Spleen (tissue), 11 donors: Measurements from ENCODE around the gene KDM2B. TPM values are rescaled to one million over a fixed set of nuclear protein-coding genes. Genes with fewer than 3 reads are reported as not detected.

Experiments
- DNase-seq: peaks from one replicate; pipeline ENCODE4 v3.0.0-alpha.2; 2020
- H3K27ac ChIP-seq, 8 donors: fragments of 200-600 bp; sonication (generic) in 7 of 8; 1 replicate in 4 of 8; 2 replicates in 4 of 8; pipeline versions ENCODE4 v1.5.0 to v1.8.0; 2016 to 2021; ENCODE audit warnings: inconsistent platforms in 4 of 8, mild to moderate bottlenecking in 4 of 8, moderate library complexity in 1 of 8
- H3K27me3 ChIP-seq, 7 donors: fragments of 200-600 bp; sonication (generic) in 6 of 7; replicated peaks in 1 of 7; 1 replicate in 4 of 7; 2 replicates in 3 of 7; pipeline versions ENCODE4 v1.5.0 to v1.8.0; 2016 to 2021; ENCODE audit warnings: inconsistent platforms in 3 of 7, mild to moderate bottlenecking in 1 of 7
- H3K36me3 ChIP-seq, 6 donors: fragments of 200-600 bp; sonication (generic) in 5 of 6; 1 replicate in 4 of 6; 2 replicates in 2 of 6; pipeline versions ENCODE4 v1.5.0 to v1.8.0; 2016 to 2021; ENCODE audit warnings: inconsistent platforms in 2 of 6
- H3K4me1 ChIP-seq, 6 donors: fragments of 200-600 bp; sonication (generic) in 5 of 6; 1 replicate in 3 of 6; 2 replicates in 3 of 6; pipeline versions ENCODE4 v1.5.0 to v1.8.0; 2016 to 2021; ENCODE audit warnings: inconsistent platforms in 3 of 6
- H3K4me3 ChIP-seq, 8 donors: fragments of 200-600 bp; sonication (generic) in 7 of 8; 1 replicate in 4 of 8; 2 replicates in 4 of 8; pipeline versions ENCODE4 v1.5.0 to v1.8.0; 2016 to 2021; ENCODE audit warnings: inconsistent platforms in 4 of 8, mild to moderate bottlenecking in 4 of 8, moderate library complexity in 2 of 8
- H3K9me3 ChIP-seq, 8 donors: fragments of 200-600 bp; sonication (generic) in 7 of 8; 1 replicate in 4 of 8; 2 replicates in 4 of 8; pipeline versions ENCODE4 v1.5.0 to v1.8.0; 2016 to 2021; ENCODE audit warnings: inconsistent platforms in 4 of 8
- CTCF ChIP-seq, 11 experiments: fragments of 200-600 bp in 7 of 11; fragments of 450-650 bp in 4 of 11; sonication (generic) in 4 of 11; IDR thresholded peaks in 8 of 11; conservative IDR thresholded peaks in 3 of 11; 1 replicate in 7 of 11; 2 replicates in 4 of 11; pipeline versions ENCODE4 v1.4.0 to v1.8.0; 2016 to 2021; ENCODE audit warnings: antibody characterized with exemption in 11 of 11, inconsistent platforms in 4 of 11, mild to moderate bottlenecking in 1 of 11
- POLR2A ChIP-seq, 3 donors: fragments of 450-650 bp; IDR thresholded peaks; one replicate each; pipeline ENCODE4 v1.5.1; 2017; ENCODE audit warnings: antibody characterized with exemption in 3 of 3, mild to moderate bottlenecking in 1 of 3
- POLR2AphosphoS5 ChIP-seq, 3 donors: sonication (generic); formaldehyde crosslinking; IDR thresholded peaks; one replicate each; pipeline ENCODE4 v1.5.1; 2017; ENCODE audit warnings: antibody characterized with exemption in 3 of 3
- WGBS, 5 donors: extraction: QIAGEN DNeasy Blood & Tissue Kit in 3 of 5; methylation state at CpG; one replicate each; pipeline versions ENCODE4 v1.1.5 to v1.1.7; 2013 to 2018; 5-methylcytosine and 5-hydroxymethylcytosine counted together
- intact Hi-C: fragments of 100-400 bp; cut with DNase I; formaldehyde crosslinking; loops from one replicate; pipeline ENCODE4 v1.15.0; 2023; ENCODE audit warnings: low total_unique reads
- polyA plus RNA-seq, 3 donors: library from polyadenylated mRNA; stranded (reverse); fragments of 200-250 nt; gene quantifications; one replicate each; pipeline ENCODE4 v1.2.1, GENCODE V29; 2013
- total RNA-seq, 7 donors: library from RNA; depleted of rRNA in 3 of 7; stranded (reverse); fragments of >200 nt in 3 of 7; fragmentation: NEBNext Ultra II Directional in 4 of 7; extraction: Animal tissue kit (Norgen Biotek cat#: 25700) in 4 of 7; gene quantifications; one replicate each; pipeline versions ENCODE4 v1.1.0 to v1.2.1, GENCODE V29; 2016 to 2021
- donor health status: healthy with polysubstance abuse.
- donor health status: DM: no; HTN: no; CAD: no; lungs with moderate emphysema.
- donor health status: DM: no; HTN: no; CAD: no.
- donor health status: Bipolar disorder and iron deficiency.
- donor health status: healthy.
- donor health status: DM: no; HTN: no; CAD: no.
- donor health status: DM: yes; HTN: yes; CAD: no.

KDM2B gene
- total and polyA plus RNA-seq, 10 donors: 20.8 to 56.2 (median 40.1) TPM

- WGBS, 5 donors: 92 to 97% (median 95%) methylated on average over 6 of the region's 6 CpGs
- TF ChIP-seq POLR2A (IDR thresholded peaks at IDR 0.05): no peak
- TF ChIP-seq CTCF (IDR thresholded peaks at IDR 0.05 in 8 of 11, conservative IDR thresholded peaks at IDR 0.05 in 3 of 11): no peak
- TF ChIP-seq POLR2AphosphoS5 (IDR thresholded peaks at IDR 0.05): no peak
- Histone ChIP-seq H3K4me3 (no peak overlapping the region), H3K27me3 (no peaks in the 10 kb centered on the region), H3K4me1 (peaks cover 16 to 39% (median 36%) of the 10 kb centered on the region in 6 donors), H3K9me3 (no peaks in the 10 kb centered on the region), H3K36me3 (no peaks in the 10 kb centered on the region), H3K27ac (no peak overlapping the region)
- no peak for DNase-seq
- intact Hi-C loops: no loop called here
These were observed 40.9 kb downstream of the KDM2B start for GRCh38 chr12:121539908-121540307.

GRCh38 chr12:121538699-121539061 lies 42.1 kb downstream of the KDM2B start:
- intact Hi-C loops: no loop called here
- 36 to 63% (median 53%) methylated on average over 5 of the region's 5 CpGs for WGBS, 5 donors
- Histone ChIP-seq H3K4me1 (peaks cover 25 to 51% (median 47%) of the 10 kb centered on the region in 6 donors), H3K4me3 (peak overlapping the region in 2 of 8 donors; percentile 59 to 80), H3K27me3 (no peaks in the 10 kb centered on the region), H3K36me3 (peaks cover 0 to 3% (median 0%) of the 10 kb centered on the region in 6 donors), H3K27ac (peak overlapping the region in 6 of 8 donors; percentile 84 to 95 (median 92)), H3K9me3 (no peaks in the 10 kb centered on the region)
- DNase-seq: no peak
- TF ChIP-seq CTCF (IDR thresholded peaks at IDR 0.05 in 8 of 11, conservative IDR thresholded peaks at IDR 0.05 in 3 of 11) (no peak), POLR2A (IDR thresholded peaks at IDR 0.05) (no peak), POLR2AphosphoS5 (IDR thresholded peaks at IDR 0.05) (no peak)

GRCh38 chr12:121537814-121538698 lies 42.8 kb downstream of the KDM2B start:
- H3K36me3 ChIP-seq: peaks cover 0 to 9% (median 0%) of the 10 kb centered on the region in 6 donors
- intact Hi-C loops: no loop called here

More at GRCh38 chr12:121537814-121538698, 42.8 kb downstream of the KDM2B start:
- Histone ChIP-seq H3K4me3 (peak overlapping the region; percentile 56 to 80 (median 61)), H3K27me3 (no peaks in the 10 kb centered on the region), H3K9me3 (no peaks in the 10 kb centered on the region), H3K27ac (peak overlapping the region; percentile 84 to 95 (median 92)), H3K4me1 (peaks cover 27 to 57% (median 52%) of the 10 kb centered on the region in 6 donors)
- 2 to 16% (median 4%) methylated on average over 10 to 83 of the region's 83 CpGs for WGBS, 5 donors
- TF ChIP-seq CTCF (IDR thresholded peaks at IDR 0.05 in 8 of 11, conservative IDR thresholded peaks at IDR 0.05 in 3 of 11) (no peak), POLR2A (IDR thresholded peaks at IDR 0.05) (no peak), POLR2AphosphoS5 (IDR thresholded peaks at IDR 0.05) (peak in 1 of 3 donors; percentile 17)
- DNase-seq: no peak
